HT-29 (cell line): ENCODE data around the gene DISC1. TPM values are rescaled to one million over a fixed set of nuclear protein-coding genes. Genes with fewer than 3 reads are reported as not detected.
A peak's percentile ranks its signal among the peaks of the same experiment; 100 is the strongest.

Experiments used
- small RNA-seq: library from RNA; depleted of rRNA; stranded (forward); fragments of <200 nt; gene quantifications from one replicate; pipeline ENCODE3, GENCODE V24; 2014
- total RNA-seq: library from RNA; depleted of rRNA; stranded (reverse); fragments of >200 nt; shearing (Covaris generic); gene quantifications from 2 replicates; pipeline ENCODE4 v1.2.3, GENCODE V29; 2014; rRNA removed

Gene DISC1
- total RNA-seq, 1 experiment from 2014 or later = 0.33 TPM

Small RNA genes lying within 50 kb of the gene (small RNA-seq; reads per million reads assigned to genes)
- gene RF02102 = not detected
- gene RNU5A-5P = 27.3 reads per million, percentile 93 among the genes with 10 or more reads in this experiment

Other genes with a start within 250 kb of the DISC1 start
- gene EGLN1, start 204.5 kb upstream of the DISC1 start, total RNA-seq = 21.1 and 21.8 TPM in 2 replicates
- gene TSNAX, start 98.1 kb upstream of the DISC1 start, total RNA-seq = 10.0 and 13.9 TPM in 2 replicates